OCI-LY7 (cell line): ENCODE data around the gene TIMM8A. TPM values are rescaled to one million over a fixed set of nuclear protein-coding genes. Genes with fewer than 3 reads are reported as not detected.

Experiments used
- BruUV-seq: library from RNA; stranded (reverse); fragments of 400-500 nt; replicated peaks from 2 replicates; lab custom pipeline; 2021; lab: Mats Ljungman, UMichigan
- CTCF ChIA-PET: fragments of 300-600 bp; sonication (Branson Sonifier 250); formaldehyde crosslinking; loops from one replicate; lab custom pipeline; 2022; ENCODE audit warnings: antibody characterized with exemption; ENCODE audit not compliant: unreplicated experiment; lab: Charles Lee
- POLR2A ChIA-PET: fragments of 300-600 bp; sonication (Branson Sonifier 250); formaldehyde crosslinking; loops from one replicate; lab custom pipeline; 2022; ENCODE audit warnings: antibody characterized with exemption; lab: Charles Lee
- DNase-seq: peaks from one replicate; pipeline ENCODE4 v3.0.0-alpha.2; 2015; ENCODE audit warnings: low spot score
- H2AFZ ChIP-seq: fragments of 200-600 bp; sonication (generic), shearing (Covaris generic); 2 replicates; pipeline ENCODE4 v1.6.1; 2014; ENCODE audit warnings: mild to moderate bottlenecking, antibody characterized with exemption, low read length, moderate library complexity
- H3K27ac ChIP-seq: fragments of 200-600 bp; sonication (generic); 2 replicates; pipeline ENCODE4 v1.5.1; 2014; ENCODE audit warnings: mixed run types, low read depth, mild to moderate bottlenecking, moderate library complexity, low read length, inconsistent platforms; ENCODE audit not compliant: poor library complexity, severe bottlenecking
- H3K36me3 ChIP-seq: fragments of 200-600 bp; sonication (generic); 2 replicates; pipeline ENCODE4 v1.6.1; 2014; ENCODE audit warnings: mild to moderate bottlenecking, antibody characterized with exemption, low read length, moderate library complexity, mixed read lengths; ENCODE audit not compliant: insufficient read depth
- H3K4me1 ChIP-seq: fragments of 200-600 bp; sonication (generic); 2 replicates; pipeline ENCODE4 v1.5.1; 2014; ENCODE audit warnings: mild to moderate bottlenecking, low read length; ENCODE audit not compliant: insufficient read depth, poor library complexity, severe bottlenecking
- H3K4me2 ChIP-seq: fragments of 200-600 bp; sonication (generic); 2 replicates; pipeline ENCODE4 v1.6.1; 2014; ENCODE audit warnings: mild to moderate bottlenecking, low read length
- H3K4me3 ChIP-seq: fragments of 200-600 bp; sonication (generic); 2 replicates; pipeline ENCODE4 v1.5.1; 2014; ENCODE audit warnings: mild to moderate bottlenecking, low read depth, low read length; ENCODE audit not compliant: poor library complexity, severe bottlenecking
- H3K79me2 ChIP-seq: fragments of 200-600 bp; sonication (generic); 2 replicates; pipeline ENCODE4 v1.6.1; 2016; ENCODE audit warnings: low read depth, mild to moderate bottlenecking, low read length, moderate library complexity, mixed read lengths; ENCODE audit not compliant: insufficient read depth
- H3K9me2 ChIP-seq: fragments of 200-600 bp; sonication (generic); 2 replicates; pipeline ENCODE4 v1.6.1; 2016; ENCODE audit warnings: mild to moderate bottlenecking, low read length, mixed read lengths; ENCODE audit not compliant: insufficient read depth
- H3K9me3 ChIP-seq: fragments of 200-600 bp; sonication (generic); 2 replicates; pipeline ENCODE4 v1.6.1; 2014; ENCODE audit warnings: mild to moderate bottlenecking, mixed run types, low read length, mixed read lengths
- H4K20me1 ChIP-seq: fragments of 200-600 bp; sonication (generic); 2 replicates; pipeline ENCODE4 v1.6.1; 2014; ENCODE audit warnings: mild to moderate bottlenecking, antibody characterized with exemption, low read length, moderate library complexity, mixed read lengths; ENCODE audit not compliant: insufficient read depth
- EZH2phosphoT487 ChIP-seq: fragments of 200-600 bp; sonication (generic); IDR thresholded peaks from 2 replicates; pipeline ENCODE4 v1.6.1; 2018; ENCODE audit warnings: low read depth, borderline replicate concordance, mild to moderate bottlenecking, mixed run types, antibody characterized with exemption, low read length, moderate library complexity, mixed read lengths
- intact Hi-C: fragments of 100-400 bp; cut with micrococcal nuclease; formaldehyde crosslinking; loops from one replicate; pipeline ENCODE4 v1.10.0; 2022; ENCODE audit not compliant: unreplicated experiment
- total RNA-seq, 2 experiments: library from RNA; depleted of rRNA in 1 of 2; stranded (reverse); fragments of >200 nt in 1 of 2; shearing (Covaris generic) in 1 of 2; gene quantifications; 2 replicates each; pipeline ENCODE4 v1.2.3, GENCODE V29; 2014 to 2022
- TF ChIP-seq, protein P1 (sequence below): fragments of 200-600 bp; sonication (generic); conservative IDR thresholded peaks from 2 replicates; pipeline ENCODE4 v1.5.1; 2014; ENCODE audit warnings: mild to moderate bottlenecking, antibody characterized with exemption, low read length, moderate library complexity, mixed read lengths

The TIMM8A gene
- total RNA-seq, 2 experiments from 2014 or later = 14.9 to 33.5 TPM

DNA sequence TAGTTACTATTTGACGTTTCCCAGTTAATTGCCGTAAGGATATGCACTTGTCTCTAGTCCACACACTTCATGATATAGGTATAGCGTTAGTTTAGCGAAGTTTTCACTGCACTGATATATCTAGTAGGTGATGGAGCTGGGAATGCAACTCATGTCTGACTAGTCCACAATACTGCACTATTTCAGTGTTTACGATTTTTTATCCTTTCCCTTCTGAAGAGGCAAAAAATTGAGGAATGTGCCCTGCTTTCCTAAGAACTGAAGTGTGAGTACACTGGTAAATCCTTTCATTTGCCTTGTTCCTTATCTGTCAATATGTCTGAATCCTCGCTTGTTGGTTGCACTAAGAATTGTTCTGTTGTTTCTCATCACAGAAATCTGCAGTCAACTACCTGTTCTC is 43.3 kb upstream of the TIMM8A start:
- Histone ChIP-seq H4K20me1 (no peaks in the 10 kb centered on the region), H3K9me2 (no peaks in the 10 kb centered on the region), H3K36me3 (peaks cover 56% of the 10 kb centered on the region), H2AFZ (no peak overlapping the region), H3K4me2 (peak overlapping the region; percentile 83), H3K9me3 (no peaks in the 10 kb centered on the region), H3K27ac (peak overlapping the region; percentile 88), H3K79me2 (peaks cover 33% of the 10 kb centered on the region), H3K4me3 (peak overlapping the region; percentile 98), H3K4me1 (peaks cover 62% of the 10 kb centered on the region)
- DNase-seq = no peak
- CTCF ChIA-PET = no interaction called here
- intact Hi-C loops = loop anchor here (2.0 kb wide), 2 partner anchors 33 to 43 kb away; partner anchors contain the start of gene TIMM8A
- no TSS peak for BruUV-seq
- POLR2A ChIA-PET = interaction anchor here (1.0 to 1.7 kb wide), 4 partner anchors 8 to 34 kb away, joined by 3 to 13 read pairs (median 4); no protein-coding TSS in a partner anchor
- TF ChIP-seq, protein P1, sequence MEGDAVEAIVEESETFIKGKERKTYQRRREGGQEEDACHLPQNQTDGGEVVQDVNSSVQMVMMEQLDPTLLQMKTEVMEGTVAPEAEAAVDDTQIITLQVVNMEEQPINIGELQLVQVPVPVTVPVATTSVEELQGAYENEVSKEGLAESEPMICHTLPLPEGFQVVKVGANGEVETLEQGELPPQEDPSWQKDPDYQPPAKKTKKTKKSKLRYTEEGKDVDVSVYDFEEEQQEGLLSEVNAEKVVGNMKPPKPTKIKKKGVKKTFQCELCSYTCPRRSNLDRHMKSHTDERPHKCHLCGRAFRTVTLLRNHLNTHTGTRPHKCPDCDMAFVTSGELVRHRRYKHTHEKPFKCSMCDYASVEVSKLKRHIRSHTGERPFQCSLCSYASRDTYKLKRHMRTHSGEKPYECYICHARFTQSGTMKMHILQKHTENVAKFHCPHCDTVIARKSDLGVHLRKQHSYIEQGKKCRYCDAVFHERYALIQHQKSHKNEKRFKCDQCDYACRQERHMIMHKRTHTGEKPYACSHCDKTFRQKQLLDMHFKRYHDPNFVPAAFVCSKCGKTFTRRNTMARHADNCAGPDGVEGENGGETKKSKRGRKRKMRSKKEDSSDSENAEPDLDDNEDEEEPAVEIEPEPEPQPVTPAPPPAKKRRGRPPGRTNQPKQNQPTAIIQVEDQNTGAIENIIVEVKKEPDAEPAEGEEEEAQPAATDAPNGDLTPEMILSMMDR = no peak
- no peak for TF ChIP-seq EZH2phosphoT487

DNA sequence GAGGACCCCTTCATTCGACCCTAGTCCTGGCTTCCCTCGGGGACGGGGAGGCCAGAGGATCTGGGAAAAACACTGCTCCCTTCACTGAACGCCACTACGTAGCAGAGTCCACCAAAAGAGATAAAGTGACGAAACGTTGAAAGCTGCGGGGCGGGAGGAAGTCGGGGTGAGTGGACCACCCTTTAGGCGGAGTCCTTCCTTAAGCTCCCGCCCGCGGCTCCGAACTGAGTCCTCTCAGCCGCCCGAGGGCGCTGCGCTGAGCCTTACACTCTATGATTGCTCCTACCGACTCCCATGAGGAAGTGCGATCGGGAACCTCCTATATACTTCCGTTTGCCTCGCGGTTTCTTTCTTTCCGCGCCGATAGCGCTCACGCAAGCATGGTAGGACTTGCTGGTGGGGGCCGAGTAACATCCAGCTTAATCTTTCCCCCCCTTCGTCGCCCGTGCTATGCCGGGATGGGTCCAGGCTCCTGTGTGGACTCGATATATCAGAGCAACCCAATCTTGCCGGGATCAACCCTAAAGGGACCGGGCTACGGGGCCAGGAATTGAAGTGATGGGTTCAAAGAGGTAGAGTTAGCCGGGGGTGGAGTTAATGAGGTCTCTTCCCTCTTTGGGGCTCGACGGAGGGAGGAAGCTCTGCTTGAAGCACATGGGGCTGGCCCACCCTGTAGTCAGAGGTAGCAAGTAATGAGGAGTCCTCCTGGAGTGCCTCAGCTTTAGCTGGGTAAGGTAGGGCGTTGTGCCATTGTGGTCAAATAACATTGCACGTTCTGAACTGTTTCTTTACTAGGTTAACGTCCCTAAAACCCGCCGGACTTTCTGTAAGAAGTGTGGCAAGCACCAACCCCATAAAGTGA is 42.4 kb upstream of the TIMM8A start, which contains the start of gene RPL36A:
RPL36A (plus strand) TSS at position 348 of the 862 bp plus-strand sequence; CDS start at position 381, 33 bp downstream.
- no peak for TF ChIP-seq EZH2phosphoT487
- TF ChIP-seq, protein P1 = peak; percentile 74
- peak within 1 kb of the TSS; percentile 86; the same call in 1 of the 2 replicates for H2AFZ ChIP-seq
- TSS peak; percentile 82 for BruUV-seq
- CTCF ChIA-PET = interaction anchor here (0.5 kb wide), 1 partner anchor 231 kb away, joined by 5 read pairs; no protein-coding TSS in a partner anchor
- no peaks in the 10 kb centered on the region for H3K9me3 ChIP-seq
- H4K20me1 ChIP-seq = no peaks in the 10 kb centered on the region
- H3K79me2 ChIP-seq = peaks cover 41% of the 10 kb centered on the region
- H3K4me3 ChIP-seq = peak within 1 kb of the TSS; percentile 98
- intact Hi-C loops = loop anchor here (2.0 kb wide), 2 partner anchors 32 to 42 kb away; partner anchors contain the start of gene TIMM8A
- peaks cover 69% of the 10 kb centered on the region for H3K4me1 ChIP-seq
- peaks cover 47% of the 10 kb centered on the region for H3K36me3 ChIP-seq
- no peaks in the 10 kb centered on the region for H3K9me2 ChIP-seq
- peak; percentile 91 for DNase-seq
- POLR2A ChIA-PET = interaction anchor here (0.8 to 1.8 kb wide), 10 partner anchors 11 to 42 kb away, joined by 3 to 13 read pairs (median 4); partner anchors contain the start of genes GLA, HNRNPH2 and TIMM8A
- H3K4me2 ChIP-seq = peak within 1 kb of the TSS; percentile 86
- H3K27ac ChIP-seq = peak within 1 kb of the TSS; percentile 88
